Erythroblast (primary cell): ENCODE results near the gene TMEM116.
"Not testable (repeated sequence)": the region's sequence is repeated elsewhere in the genome, so short reads cannot be mapped to it uniquely, and the experiment has no call there.

ENCODE experiments used
- DNase-seq, 2 experiments: peaks; one replicate each; lab custom pipeline; 2025; lab: John Stamatoyannopoulos, UW
- GATA1 ChIP-seq: IDR thresholded peaks from 2 replicates; pipeline ENCODE4 v1.6.1; 2011; ENCODE audit warnings: low read depth, mild to moderate bottlenecking, control low read depth, low read length, moderate library complexity
- POLR2A ChIP-seq: IDR thresholded peaks from 2 replicates; pipeline ENCODE4 v1.6.1; 2011; ENCODE audit warnings: mild to moderate bottlenecking, low read length

TMEM116 gene

DNA sequence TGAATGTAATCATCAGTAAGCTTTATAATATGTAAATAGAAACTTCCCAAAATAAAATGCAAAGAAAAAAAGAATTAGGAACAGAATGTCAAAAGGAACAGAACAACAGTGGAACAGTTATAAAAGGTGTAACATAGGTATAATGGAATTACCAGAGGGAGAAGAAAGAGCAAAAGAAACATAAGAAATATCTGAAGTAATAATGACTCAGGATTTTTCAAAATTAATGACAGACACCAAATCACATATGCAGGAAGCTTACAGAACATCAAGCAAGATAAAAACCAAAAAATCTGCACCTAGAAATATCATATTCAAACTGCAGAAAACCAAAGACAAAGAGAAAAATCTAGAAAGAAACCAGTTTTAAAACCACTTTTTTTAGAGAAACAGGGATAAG lies 36.1 kb downstream of the TMEM116 start:
- TF ChIP-seq POLR2A (no peak), GATA1 (no peak)

DNA sequence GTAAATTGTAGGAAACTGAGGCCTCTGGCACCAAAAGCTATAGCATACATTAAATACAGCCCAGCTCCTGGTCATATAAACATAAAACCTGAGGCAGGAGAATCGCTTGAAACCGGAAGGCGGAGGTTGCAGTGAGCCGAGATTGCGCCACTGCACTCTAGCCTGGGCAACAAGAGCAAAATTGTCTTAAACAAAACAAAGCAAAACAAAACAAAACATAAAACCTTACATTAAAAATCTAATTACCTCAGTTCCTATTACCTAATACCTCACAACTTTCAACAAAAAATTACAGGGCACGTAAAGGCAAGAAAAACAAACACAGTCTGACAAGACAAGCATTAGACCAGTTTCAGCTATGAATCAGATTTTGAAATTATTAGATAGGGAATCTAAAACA lies 36.7 kb downstream of the TMEM116 start:
- DNase-seq = no peak
- TF ChIP-seq POLR2A = no peak
- TF ChIP-seq GATA1 = no peak

More for the DNA sequence above, 36.1 kb downstream of the TMEM116 start:
- no peak for DNase-seq

GRCh38 chr12:111975161-111975931 lies 37.6 kb downstream of the TMEM116 start:
- peak in 1 of 2 experiments; percentile 10 for DNase-seq
- TF ChIP-seq POLR2A (no peak), GATA1 (no peak)

GRCh38 chr12:111971800-111972199 lies 41.2 kb downstream of the TMEM116 start:
- no peak for DNase-seq

DNA sequence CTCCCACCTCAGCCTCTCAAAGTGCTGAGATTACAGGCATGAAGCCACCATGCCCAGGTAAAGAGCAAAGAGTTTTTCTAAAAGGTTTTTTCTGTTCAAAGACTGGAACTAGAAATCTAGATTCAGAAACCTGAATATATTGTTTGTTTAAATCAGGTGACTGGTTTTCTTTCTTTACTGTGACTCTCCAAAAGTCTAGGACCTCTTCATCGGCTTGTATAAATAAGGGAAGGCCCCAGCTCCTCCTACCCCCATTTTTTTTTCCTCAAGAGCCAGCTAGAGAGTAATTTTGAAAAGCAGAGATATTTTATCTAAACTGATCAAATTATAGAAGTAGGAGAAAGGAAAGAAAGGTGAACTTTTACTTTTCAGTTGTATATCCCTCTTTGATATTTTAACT lies 48.0 kb downstream of the TMEM116 start:
- TF ChIP-seq POLR2A (no peak), GATA1 (no peak)
- no peak for DNase-seq

More at GRCh38 chr12:111971800-111972199, 41.2 kb downstream of the TMEM116 start:
- TF ChIP-seq GATA1 (no peak), POLR2A (no peak)

DNA sequence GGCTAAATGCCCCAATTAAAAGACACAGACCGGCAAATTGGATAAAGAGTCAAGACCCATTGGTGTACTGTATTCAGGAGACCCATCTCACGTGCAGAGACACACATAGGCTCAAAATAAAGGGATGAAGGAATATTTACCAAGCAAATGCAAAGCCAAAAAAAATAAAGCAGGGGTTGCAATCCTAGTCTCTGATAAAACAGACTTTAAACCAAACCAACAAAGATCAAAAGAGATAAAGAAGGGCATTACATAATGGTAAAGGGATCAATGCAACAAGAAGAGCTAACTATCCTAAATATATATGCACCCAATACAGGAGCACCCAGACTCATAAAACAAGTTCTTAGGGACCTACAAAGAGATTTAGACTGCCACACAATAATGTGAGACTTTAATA lies 53.4 kb downstream of the TMEM116 start:
- DNase-seq = not testable (repeated sequence)

DNA sequence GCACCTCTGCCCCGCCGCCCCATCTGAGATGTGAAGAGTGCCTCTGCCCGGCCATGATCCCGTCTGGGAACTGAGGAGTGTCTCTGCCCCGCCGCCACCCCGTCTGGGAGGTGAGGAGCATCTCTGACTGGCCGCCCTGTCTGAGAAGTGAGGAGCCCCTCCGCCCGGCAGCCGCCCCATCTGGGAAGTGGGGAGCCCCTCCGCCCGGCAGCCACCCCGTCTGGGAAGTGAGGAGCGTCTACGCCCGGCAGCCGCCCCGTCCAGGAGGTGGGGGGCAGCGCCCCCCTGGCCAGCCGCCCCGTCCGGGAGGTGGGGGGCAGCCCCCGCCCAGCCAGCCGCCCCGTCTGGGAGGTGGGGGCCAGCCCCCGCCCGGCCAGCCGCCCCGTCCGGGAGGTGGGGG lies 55.7 kb downstream of the TMEM116 start:
- not testable (repeated sequence) for DNase-seq

GRCh38 chr12:111954969-111955368 lies 58.0 kb downstream of the TMEM116 start:
- DNase-seq = no peak
- TF ChIP-seq POLR2A = no peak
- TF ChIP-seq GATA1 = no peak

- TF ChIP-seq GATA1 (no peak), POLR2A (no peak)
- DNase-seq = no peak
Measured at GRCh38 chr12:111953455-111953854, 59.5 kb downstream of the TMEM116 start.

GRCh38 chr12:111952084-111952787 lies 60.7 kb downstream of the TMEM116 start:
- DNase-seq = peak; percentile 8 to 59

- not testable (repeated sequence) for DNase-seq
Measured at GRCh38 chr12:111950961-111951676, 61.8 kb downstream of the TMEM116 start.

DNA sequence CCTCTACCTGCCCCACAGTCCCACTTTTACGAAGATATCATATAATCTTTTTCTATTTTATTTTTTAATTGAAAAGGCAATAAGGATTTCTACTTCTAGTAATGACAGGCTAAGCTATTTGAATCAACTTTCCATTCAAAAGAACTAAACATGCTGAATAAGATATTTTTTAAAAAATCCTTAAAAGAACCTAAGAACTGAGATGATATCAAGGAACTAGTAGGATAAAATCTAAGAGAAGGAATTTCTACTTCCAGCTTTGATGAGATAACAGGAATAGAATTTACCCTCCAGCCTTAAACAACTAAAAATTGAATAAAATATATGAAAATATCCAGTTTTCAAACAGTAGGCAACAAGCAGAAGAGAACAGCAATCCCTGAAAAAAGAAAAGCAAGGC lies 69.0 kb downstream of the TMEM116 start:
- no peak for DNase-seq
- TF ChIP-seq POLR2A (no peak), GATA1 (no peak)

- TF ChIP-seq GATA1 (no peak), POLR2A (no peak)
- no peak for DNase-seq
Measured at GRCh38 chr12:111942557-111942956, 70.4 kb downstream of the TMEM116 start.

- no peak for DNase-seq
- TF ChIP-seq GATA1 (no peak), POLR2A (no peak)
Measured at GRCh38 chr12:111937429-111937828, 75.5 kb downstream of the TMEM116 start.
